SW480 (cell line): ENCODE measurements around the gene ZNRF3.
A peak's percentile ranks its signal among the peaks of the same experiment; 100 is the strongest.
"Not testable (repeated sequence)": the region's sequence is repeated elsewhere in the genome, so short reads cannot be mapped to it uniquely, and the experiment has no call there.

Source experiments
- DNase-seq: peaks from one replicate; pipeline ENCODE4 v3.0.0-alpha.2; 2016; ENCODE audit warnings: low spot score

ZNRF3 gene

DNA sequence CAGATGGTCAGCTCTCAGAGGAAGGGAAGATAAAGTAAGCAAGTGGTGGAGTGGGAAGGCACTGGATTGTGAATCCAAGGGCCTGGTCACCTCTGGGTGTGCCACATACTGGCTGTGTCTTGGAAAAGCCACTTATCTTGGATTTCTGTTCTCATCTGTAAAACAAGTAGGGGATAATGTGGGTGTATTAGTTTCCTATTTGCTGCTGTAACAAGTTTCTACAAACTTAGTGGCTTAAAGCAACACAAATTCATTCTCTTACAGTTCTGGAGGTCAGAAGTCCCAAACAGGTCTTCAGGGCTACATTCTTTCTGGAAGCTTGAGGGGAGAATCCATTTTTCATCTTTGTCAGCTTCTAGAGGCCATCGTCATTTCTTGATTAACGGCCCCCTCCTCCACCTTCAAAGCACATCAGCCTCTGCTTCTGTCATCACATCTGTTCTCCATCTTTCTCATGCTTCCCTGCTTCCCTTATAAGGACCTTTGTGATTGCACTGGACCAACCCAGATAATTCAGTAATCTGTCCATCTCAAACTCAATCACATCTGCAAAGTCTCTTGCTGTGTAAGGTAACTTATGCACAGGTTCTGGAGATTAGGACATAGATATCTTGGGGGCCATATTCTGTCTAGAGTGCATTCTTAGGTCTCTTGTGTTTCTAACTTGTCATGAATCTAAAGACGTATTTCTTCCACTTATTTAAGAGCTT lies 102.4 kb downstream of the ZNRF3 start:
- DNase-seq: no peak

DNA sequence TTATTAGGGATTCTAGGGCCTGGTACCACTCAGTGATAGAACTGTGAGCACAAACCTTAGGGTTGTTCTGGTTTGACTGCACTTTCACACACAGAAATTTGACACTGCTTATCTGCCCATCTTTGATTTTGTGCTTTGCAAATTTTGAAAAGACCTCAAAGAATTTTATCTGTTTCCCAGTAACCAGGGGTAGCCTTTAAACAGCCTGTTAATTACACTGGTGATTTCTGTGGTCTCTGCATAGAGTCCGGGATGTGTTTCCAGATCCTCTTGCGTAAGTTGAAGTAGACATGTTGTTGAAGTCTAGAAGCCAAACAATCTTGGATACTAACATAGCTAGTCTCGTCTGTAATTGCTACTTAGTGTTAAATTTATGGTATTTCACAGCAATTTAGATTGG lies 103.0 kb downstream of the ZNRF3 start:
- DNase-seq: no peak

DNA sequence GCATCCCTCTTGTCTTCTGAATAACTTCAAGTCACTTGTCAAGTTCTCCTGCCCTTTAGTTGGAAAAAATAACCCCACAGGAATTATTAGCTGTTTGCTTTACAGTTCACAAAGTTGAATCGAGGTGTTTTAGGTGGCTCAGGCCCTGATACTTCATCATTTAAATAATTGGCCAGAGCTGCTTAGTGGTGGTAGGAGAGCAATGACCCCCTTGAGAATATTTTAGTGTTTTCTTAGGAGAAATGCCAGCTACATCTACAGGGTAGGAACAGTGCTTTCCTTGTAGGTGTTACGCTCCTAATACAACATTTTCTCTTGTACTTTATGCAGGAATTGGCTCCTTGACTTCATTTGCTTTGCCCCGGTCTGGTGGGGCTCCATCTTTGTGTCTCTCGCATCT lies 105.1 kb downstream of the ZNRF3 start:
- DNase-seq: no peak

DNA sequence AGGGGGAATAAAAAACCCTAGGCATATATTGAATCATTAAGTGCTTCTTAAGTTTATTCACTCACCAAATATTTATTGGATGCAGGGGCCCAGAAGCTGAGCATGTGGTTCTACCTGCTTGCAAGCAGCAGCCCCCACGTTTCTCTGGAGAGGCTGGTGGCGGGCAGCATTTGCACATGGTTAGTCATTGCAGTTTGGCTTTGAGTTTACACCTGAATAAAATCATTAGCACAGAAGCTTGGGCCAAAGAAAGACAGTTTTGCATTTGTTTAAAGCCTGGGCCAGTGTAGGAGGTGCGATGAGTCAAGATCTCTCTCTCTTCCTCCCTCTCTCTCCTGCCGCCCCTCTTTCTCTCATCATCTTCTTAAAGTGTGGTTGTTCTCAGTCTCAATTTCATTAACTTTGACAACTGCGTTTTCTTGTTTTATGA lies 105.7 kb downstream of the ZNRF3 start:
- DNase-seq: no peak

DNA sequence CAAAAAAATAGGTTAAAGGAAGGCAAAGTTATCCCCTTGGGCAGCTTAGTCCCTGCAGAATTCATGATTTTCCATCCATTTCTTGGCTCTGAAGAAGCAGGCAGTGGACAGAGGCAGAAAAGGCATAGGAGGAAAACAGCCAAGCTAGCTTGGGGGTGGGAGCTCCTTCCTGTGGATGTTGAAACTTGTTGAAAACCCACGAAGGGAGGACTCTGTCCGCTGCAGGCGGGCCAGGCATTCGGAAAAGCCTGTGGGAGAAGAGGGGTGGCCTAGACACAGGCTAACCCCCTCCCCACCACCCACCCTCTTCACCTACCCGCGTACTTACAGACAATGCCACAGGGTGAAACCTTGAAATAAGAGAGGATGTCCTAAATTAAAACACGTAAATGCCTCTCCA lies 106.1 kb downstream of the ZNRF3 start:
- DNase-seq: no peak

DNA sequence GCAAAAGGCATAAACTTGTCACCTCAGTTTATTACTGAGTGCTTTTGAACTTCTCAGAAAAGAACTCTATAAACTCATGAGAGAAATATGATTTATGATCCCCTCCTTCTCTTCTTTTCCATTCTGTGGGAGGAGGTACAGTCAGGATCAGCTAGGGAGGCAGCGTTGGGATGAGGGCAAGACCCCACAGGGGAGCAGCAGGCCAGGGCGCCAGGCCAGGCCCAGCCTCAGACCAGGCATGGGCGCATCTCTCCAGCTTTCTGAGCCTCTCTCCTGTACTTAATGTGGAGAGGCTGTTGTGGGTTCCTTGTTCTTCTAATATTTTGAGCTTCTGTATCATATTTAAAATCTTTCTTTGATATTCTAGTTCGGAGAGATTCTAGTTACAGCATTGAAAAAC lies 106.5 kb downstream of the ZNRF3 start:
- DNase-seq: no peak

DNA sequence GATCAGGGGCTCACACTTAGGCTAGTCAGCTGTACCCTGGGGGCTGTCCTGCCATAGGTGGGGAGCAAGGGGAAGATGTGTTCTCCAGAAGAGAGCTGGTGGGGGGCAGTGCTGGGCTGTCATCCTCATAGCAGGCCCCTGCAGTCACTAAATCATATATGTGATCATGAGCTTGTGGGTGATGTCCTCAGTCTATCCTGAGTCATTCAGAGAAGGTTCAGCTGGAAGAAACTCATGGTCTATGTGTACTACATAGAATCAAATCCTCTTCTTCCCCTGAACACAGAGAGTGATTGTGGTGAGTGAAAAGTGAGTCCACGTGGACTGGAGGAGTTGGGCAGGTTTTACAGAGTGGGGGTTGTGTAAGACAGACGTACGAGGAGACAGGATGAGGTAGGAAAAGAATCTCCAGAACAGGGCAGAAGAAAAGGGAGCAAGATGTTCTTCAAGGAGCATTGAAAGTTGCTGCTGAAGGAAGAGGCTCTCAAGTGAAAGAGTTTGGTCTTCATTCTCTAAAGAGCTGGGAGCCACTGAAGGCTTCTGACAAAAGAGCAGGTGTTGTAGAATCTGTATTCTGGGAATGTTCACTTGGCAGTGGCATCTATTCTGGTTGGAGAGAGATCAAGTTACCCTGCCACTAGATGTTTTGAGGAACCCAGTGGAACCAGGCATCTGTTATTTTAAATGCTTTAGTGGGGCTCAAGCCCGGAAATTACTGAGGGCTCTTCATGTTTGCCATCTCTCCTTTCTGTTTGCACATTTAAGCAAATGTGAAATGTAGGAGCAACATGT lies 109.4 kb downstream of the ZNRF3 start:
- DNase-seq: no peak

DNA sequence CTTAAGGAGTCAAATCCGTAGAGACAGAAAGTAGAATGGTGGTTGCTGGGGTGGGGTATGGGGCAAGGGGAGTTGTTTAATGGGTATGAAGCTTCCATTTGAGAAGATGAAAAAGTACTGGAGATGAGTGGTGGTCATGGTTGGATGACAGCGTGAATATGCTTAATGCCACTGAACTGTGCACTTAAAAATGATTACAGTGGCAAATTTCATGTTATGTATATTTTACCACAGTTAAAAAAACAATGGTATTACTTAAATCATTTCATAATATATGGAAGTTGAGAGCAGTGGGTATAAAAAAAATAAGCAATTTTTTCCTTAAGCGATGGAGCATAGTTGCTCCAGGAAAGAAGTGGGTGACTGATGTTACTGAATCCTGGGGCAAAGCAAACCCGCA lies 111.2 kb downstream of the ZNRF3 start:
- DNase-seq: no peak

DNA sequence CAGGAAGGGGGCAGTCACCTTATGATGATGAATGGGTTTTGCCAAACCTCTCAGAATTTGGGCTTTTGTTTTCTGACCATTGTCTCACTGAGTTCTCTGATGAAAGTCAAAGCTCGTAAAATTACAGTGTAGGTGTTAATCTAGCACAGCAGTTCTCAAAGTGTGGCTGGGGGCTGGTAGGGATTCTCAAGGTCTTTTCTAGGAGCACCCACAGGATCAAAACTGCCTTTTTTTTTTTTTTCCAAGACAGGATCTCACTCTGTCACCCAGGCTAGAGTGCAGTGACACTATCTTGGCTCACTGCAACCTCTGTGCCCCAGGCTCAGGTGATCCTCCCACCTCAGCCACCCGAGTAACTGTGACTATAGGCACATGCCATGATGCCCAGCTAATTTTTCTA lies 112.2 kb downstream of the ZNRF3 start:
- DNase-seq: no peak

DNA sequence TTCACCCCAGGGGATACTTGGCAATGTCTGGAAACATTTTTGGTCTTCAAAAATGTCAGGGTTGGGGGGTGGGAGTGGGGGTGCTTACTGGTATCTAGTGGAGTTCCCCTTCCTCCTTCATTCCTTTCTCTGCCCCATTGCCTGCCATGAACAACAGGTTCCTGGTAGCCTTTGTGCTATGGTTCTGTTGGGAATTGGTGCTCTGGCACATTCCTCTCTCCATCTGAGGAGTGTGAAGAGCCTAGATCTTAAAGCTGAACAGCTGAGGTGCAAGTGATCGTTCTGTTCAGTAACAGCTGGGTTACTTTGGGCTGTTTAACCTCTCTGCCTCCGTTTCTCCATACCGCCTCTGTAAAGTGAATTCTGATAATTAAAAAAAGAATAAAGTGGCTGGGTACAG lies 114.0 kb downstream of the ZNRF3 start:
- no peak for DNase-seq

DNA sequence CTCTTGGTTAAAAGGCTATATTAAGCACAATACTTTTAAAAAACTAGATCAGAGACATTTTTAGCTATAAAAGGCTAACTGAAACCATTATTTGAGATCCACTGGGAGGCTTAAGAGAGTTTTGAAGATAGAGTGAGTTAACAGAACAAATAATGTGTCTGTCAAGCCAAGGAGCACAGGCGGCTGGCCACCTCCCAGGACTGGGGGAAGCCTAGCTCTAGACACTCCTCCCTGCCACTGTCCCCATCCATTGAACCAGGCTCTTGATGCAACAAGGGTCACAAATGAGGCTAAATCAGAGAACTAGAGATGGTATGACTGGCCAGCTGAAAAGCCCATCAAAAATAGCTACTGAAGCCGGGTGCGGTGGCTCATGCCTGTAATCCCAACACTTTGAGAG lies 115.3 kb downstream of the ZNRF3 start:
- DNase-seq: no peak

DNA sequence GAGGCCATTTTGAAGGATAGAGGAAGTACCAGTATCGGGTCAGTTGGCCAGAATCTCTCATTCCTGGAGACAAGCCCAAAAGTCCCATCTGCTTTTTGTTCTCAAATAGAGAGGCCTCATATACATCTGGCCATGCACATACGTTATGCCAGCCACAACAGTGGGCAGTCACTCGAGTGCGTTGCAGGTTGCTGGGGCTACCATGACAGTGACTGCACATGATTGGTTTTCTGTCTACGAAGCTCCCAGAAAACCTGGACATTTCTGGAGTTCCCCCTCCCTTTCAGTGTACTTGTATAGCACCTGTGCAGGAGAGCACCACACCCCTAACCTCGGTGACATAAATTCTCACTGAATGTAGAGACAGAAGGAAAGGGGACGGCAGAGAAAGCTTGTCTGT lies 116.1 kb downstream of the ZNRF3 start:
- no peak for DNase-seq

DNA sequence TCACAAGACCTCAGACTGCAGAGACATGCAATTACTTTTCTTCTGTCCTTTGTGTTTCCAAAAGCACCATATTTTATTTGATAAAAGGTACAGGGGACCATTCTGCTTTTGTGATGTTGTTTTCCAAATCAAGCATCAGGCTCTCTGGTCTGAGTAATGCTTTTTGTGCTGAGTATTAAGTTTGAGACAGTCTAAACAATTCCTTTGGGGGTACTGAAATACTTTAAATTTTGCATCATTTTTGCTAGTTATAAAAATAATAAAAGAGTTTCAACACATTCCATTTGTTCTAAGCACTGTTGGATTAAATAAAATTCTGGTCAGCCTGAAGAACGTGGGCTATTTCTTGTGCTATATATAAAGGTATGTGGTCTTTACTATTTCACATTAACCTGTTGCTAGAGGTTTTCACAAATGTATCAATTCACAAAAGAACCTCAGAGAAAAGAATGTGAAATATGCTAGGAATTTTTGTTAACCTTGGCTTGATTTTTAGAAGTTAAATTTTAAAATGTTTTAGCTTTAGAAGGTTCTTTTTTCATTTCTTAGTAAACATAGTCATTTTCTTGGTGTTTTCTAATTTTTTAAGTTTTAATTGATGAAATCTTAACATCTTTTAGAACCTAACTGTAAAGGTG lies 116.7 kb downstream of the ZNRF3 start:
- DNase-seq: no peak

DNA sequence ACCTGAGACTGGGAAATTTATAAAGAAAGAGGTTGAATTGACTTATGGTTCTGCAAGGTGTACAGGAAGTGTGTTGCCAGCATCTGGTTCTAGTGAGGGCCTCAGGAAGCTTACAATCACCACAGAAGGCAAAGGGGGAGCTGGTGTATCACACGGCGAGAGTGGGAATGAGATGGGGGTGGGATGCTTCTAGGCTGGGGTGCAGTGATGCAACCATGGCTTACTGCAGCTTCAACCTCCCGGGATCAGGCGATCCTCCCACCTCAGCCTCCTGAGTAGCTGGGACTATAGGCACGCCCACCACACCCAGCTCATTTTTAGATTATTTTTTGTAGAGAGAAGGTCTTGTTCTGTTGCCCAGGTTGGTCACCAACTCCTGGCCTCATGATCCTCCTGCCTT lies 117.3 kb downstream of the ZNRF3 start:
- no peak for DNase-seq

DNA sequence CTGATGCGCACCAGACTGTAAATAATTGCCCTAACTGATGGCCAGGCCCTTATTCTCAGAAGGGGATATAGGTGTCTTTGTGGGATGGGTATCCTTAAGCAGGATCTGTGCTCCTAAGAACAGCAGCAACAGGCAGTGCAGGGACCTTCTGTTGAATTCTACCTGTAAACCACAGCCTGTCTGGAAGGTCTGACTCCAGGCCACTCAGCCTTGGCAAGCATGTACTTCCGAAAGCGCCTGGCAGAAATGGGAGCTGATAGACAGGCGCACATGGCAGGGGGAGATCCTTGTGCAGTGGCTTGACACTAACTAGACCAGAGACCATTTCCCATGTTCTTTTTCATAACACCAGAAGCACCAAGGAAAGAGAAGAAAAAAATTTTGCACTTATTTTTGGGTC lies 119.2 kb downstream of the ZNRF3 start:
- no peak for DNase-seq

DNA sequence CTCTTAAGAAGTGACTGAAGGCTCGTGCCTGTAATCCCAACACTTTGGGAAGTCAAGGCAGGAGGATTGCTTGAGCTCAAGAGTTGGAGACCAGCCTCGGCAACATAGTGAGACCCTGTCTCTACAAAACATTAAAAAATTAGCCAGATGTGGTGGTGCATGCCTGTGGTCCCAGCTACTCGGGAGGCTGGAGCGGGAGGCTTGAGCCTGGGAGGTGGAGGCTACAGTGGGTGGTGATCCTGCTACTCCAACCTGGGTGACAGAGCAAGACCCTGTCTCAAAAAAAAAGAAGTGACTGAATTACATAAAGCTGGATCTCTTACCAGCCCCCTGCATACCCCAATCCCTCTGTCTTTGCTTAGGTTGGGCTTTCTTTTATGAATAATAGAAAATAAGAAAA lies 120.2 kb downstream of the ZNRF3 start:
- no peak for DNase-seq

DNA sequence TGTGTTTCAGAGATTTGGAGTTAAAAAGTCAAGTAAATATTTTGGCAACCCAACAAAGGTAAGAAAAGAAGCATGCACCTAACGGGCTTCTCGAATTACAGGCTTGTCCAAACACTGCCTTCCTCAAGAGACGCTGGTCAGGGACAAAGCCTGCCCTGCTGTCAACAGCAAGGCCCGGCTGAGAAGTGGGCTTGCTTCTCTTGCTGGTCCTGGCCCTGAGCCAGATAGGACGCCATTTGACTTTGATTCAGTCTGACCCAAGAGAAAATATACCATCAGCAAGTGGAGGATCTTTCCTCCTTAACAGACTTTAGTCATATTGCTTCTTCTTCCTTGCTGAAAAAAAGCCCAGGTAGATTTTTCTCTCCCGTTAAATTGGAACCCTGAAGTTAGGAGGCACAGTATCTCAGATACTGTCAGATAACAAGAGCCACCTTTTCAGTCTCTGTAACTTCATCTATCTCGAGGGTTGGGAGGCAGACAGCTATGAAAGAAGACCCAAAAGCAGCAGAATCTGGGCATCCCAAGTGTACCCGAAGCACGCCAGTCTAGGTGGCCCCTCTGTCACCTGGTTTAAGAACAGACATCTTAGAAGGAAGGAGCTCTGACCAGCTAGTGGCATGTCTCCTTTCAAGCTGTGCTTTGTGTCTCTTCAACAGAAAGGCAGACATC lies 120.7 kb downstream of the ZNRF3 start:
- DNase-seq: peak; percentile 45

DNA sequence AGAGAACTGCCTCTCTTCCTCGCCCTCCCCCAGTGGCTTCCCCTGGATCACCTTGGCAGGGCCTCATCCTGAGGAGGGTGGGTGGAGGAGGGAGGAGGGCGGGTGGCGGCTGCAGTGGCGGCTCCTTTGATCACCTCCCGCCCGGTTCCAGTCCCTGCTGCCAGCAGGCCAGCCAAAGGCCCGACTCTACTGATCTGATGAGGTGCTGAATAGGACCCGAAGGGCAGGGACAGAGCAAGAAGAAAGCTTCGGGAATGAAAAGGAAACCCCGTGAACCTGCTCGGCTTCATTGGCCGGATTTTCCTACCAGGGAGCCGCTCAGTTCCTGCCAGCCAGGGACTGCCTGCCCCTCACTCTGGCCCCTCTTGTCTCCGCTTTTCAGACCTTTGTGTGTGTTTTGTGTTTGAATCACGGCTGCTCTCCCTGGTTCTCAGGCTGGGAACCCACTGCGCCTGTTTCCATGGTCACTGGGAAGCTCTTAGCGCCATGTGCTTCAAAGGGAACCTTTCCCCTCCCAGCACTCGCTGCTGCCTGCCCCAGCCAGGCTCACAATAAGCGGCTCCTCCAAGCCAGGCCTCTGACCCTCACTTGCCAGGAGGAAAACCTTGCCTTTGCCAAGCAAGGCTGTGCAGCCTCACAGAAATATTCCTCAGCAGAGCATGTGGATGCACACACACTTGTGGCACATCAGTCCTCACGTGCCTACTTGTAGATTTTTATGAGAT lies 121.4 kb downstream of the ZNRF3 start:
- DNase-seq: peak; percentile 97

DNA sequence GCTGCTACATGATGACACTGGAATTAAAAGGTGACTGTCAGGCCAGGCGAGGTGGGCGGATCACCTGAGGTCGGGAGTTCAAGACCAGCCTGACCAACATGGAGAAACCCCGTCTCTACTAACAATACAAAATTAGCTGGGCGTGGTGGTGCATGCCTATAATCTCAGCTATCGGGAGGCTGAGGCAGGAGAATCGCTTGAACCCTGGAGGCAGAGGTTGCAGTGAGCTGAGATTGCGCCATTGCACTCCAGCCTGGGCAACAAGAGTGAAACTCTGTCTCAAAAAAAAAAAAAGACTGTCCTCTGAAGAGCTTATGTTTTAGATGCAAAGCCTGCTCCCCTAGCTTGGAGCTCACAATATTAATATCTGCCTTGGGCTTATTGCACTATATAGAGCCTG lies 122.4 kb downstream of the ZNRF3 start:
- not testable (repeated sequence) for DNase-seq

DNA sequence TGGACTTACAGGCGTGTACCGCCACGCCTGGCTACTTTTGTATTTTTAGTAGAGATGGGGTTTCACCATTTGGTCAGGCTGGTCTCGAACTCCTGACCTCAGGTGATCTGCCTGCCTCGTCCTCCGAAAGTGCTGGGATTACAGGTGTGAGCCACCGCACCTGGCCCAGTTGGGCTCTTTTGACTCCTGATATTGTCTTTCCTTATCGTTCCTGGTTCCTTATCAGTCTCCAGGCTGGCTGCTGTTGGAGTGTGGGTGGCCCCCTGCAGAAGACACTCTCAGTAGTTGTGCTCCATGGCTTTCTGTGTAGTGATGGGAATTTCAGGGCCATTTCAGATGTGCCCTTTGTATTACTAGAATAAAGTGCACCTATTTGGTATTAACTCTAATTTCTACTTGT lies 123.0 kb downstream of the ZNRF3 start:
- no peak for DNase-seq

DNA sequence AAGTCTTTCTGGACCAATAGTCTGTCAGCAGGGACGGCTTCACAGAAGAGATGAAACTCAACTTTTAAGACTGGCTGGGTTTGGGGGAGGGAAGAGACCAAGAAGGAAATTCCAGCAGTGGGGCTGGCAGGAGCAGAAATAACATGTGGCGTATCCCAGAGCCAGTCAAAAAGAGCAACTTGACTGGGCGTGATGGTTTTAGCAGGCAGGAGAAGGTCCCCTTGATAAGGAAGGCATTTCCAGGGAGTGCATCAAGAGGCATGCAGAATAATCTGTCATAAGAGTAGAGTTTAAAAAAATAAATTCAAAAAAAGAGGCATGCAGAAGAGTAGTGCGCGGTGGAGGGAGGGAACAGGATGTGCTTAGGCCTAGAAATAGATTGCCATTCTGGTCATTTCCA lies 125.8 kb downstream of the ZNRF3 start:
- DNase-seq: no peak
